Measurements from ENCODE around the gene PTPN9.
"Not testable (repeated sequence)": the region's sequence is repeated elsewhere in the genome, so short reads cannot be mapped to it uniquely, and the experiment has no call there.

PTPN9 gene

GRCh38 chr15:75583701-75584100 is 4.6 kb upstream of the PTPN9 start:
- no peak for FAIRE-seq
- DNase-seq (ENCODE audit: low spot score), result no peak

GRCh38 chr15:75582943-75583342 is 3.8 kb upstream of the PTPN9 start:
- FAIRE-seq; DNase-seq (ENCODE audit: low spot score): not testable (repeated sequence)

- DNase-seq (ENCODE audit: low spot score) (peak; percentile 55), FAIRE-seq (no peak)
These were observed 755 bp downstream of the PTPN9 start for GRCh38 chr15:75578173-75578947.

GRCh38 chr15:75577401-75578172 is 1.5 kb downstream of the PTPN9 start:
- FAIRE-seq (no peak), DNase-seq (ENCODE audit: low spot score) (peak; percentile 22)

DNA sequence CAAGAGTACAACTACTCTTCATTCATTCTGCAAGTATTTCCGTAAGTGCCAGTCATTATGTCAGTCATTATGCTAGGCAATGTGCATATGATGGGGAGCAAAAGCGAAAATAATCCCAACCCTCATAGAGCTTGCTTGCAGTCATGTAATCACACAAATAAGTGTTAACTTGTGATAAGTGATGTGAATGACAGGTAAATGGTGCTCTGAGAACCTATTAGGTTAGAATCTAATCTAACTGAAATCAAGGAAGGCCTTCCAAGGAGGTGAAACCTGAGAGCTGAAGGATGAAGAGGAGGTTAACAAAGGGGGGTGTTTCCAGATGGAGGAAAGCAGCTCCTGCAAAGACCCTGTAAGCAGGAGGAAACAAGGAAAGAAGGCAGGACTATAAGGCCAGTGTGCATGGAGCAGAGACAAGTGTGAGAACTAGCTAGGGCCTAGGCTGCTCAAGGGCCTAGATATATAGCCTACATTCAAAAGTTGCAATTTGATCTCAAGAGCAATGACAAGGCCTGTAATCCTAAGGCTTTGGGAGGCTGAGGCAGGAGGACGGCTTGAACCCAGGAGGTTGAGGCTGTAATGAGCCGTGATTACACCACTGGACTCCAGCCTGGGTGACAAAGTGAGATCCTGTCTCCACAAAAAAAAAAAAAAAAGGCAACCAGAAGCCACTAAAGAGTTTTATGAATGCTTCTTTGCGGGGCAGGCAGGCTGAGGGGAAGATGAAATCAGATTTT is 5.3 kb downstream of the PTPN9 start:
- DNase-seq (ENCODE audit: low spot score) (no peak), FAIRE-seq (no peak)

GRCh38 chr15:75570126-75570845 is 8.8 kb downstream of the PTPN9 start:
- FAIRE-seq, result no peak
- no peak for DNase-seq (ENCODE audit: low spot score)

DNA sequence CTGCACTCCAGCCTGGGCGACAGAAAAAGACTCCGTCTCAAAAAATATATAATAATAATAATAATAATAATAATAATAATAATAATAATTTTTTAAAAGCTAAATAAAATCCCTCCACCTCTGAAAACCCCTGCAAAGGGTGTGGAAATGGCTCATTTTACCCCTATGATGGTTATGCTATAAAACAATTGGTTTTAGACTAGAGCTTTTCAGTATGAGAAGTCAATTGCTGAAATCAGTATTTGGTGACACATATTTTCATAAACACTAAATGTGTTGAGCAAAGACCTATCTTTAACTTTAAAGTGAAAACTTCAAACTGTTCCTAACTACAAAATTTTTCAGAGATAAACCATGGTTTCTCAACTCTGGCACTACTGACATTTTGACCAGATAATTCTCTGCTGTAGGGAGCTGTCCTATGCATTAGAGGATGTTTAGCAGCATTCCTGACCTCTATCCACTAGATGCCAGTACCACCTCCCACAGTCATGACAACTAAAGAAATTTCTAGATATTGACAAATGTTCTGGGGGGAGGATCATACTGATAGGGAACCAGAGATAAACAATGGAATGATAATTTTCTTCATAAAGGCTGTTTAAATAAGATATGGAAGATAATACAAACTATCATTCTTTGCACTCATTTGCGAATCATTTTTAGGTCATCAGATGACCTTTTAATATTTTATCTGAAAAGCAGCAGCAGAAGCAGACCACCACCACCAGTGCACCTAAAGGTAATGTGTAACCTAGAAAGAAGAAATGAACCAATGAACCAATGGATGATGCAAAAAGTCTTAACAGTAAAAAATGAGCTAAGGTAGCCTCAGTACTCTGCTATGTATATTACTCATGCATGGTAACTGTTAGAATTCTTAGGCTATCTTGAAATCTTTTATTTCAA is 13.8 kb downstream of the PTPN9 start:
- FAIRE-seq (no peak), DNase-seq (ENCODE audit: low spot score) (no peak)

DNA sequence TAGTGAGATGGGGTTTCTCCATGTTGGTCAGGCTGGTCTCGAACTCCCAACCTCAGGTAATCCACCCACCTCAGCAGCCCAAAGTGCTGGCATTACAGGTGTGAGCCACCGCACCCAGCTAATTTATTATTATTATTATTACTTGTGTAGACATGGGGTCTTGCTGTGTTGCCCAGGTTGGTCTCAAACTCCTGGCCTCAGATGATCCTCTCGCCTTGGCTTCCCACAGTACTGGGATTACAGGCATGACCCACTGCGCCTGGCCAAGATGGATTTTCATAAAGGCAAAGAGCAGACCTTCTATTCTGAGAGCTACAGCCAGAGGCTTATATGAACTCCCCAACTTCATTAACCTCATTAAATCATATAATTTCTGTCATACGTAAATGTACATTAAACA is 17.2 kb downstream of the PTPN9 start:
- FAIRE-seq, result no peak
- DNase-seq (ENCODE audit: low spot score), result no peak

GRCh38 chr15:75559360-75559759 is 19.8 kb downstream of the PTPN9 start:
- not testable (repeated sequence) for DNase-seq (ENCODE audit: low spot score); FAIRE-seq

DNA sequence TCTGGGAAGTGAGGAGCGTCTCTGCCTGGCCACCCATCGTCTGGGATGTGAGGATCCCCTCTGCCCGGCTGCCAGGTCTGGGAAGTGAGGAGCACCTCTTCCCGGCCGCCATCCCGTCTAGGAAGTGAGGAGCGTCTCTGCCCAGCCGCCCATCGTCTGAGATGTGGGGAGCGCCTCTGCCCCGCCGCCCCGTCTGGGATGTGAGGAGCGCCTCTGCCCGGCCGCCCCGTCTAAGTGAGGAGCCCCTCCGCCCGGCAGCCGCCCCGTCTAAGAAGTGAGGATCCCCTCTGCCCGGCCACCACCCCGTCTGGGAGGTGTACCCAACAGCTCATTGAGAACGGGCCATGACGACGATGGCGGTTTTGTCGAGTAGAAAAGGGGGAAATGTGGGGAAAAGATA is 20.2 kb downstream of the PTPN9 start:
- not testable (repeated sequence) for DNase-seq (ENCODE audit: low spot score); FAIRE-seq

DNA sequence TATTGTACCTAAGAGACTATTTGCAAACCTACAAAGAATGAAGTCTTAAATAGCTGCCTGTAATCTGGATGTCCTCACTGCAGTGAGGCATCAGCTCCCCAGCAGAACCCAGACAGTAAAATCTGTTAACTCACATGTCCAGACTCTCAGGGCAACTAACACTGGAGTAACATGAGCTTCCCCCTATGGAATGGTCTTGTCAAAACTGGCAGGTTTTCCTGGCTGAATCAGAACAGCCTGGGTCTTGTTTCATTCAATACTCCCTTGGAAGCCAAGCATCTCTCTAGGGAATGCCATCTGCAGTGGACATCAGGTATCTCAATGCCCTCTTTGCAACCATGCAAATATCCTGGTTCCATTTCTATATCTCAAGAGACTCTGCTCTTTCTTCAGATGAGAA is 24.4 kb downstream of the PTPN9 start:
- FAIRE-seq (no peak), DNase-seq (ENCODE audit: low spot score) (no peak)

DNA sequence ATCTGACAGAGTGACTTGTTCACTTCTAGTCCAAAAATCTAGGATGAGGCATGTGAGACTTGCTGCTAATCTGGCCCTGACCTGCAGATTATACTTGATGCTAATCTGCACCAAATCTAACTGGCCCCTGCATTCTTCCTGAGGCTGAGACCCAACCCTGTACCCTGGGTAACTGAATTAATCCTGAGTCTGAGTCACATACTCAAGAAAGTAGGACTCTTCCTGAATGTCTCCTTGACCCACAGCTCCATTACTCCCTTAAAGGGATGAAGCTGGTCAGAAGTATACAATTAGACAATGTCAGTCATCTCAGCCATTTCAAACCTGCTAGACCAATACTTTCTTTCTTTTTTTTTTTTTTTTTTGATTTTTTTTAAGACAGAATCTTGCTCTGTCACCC is 25.5 kb downstream of the PTPN9 start:
- FAIRE-seq, result no peak

DNA sequence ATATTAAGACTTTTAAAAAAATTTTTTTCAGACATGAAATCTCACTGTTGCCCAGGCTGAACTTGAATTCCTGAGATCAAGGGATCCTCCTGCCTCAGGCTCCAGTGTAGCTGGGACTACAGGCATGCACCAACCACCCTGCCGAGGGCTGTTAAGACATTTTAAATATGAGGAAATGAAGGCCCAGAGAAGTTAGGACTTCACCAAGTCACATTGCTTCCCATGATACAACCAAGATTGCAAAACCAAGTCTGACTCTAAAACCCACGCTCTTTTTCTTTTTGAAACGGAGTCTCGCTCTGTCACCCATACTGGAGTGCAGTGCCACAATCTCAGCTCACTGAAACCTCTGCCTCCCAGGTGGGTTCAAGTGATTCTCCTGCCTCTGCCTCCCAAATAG is 28.0 kb downstream of the PTPN9 start:
- FAIRE-seq, result no peak

More for the DNA sequence above, 25.5 kb downstream of the PTPN9 start:
- no peak for DNase-seq (ENCODE audit: low spot score)

GRCh38 chr15:75545064-75545463 is 34.1 kb downstream of the PTPN9 start:
- FAIRE-seq, result no peak
- DNase-seq (ENCODE audit: low spot score), result no peak

More for the DNA sequence above, 28.0 kb downstream of the PTPN9 start:
- DNase-seq (ENCODE audit: low spot score), result no peak

DNA sequence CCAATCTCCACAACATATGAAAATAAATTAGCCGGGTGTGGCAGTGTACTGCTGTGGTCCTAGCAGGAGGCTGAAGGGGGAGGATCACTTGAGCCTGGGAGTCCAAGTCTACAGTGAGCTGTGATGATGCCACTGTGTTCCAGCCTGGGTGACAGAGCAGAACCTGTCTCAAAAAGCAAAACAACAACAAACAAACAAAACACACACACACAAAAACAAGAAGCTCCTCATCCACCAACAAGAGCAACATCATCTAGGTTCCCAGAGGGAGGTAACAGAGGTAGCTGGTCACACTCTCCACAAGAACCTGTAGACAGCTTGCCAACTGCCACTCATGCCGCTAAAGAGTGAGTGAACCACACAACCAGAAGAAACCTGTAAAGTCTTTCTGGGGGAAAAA is 34.8 kb downstream of the PTPN9 start:
- FAIRE-seq (no peak), DNase-seq (ENCODE audit: low spot score) (no peak)

DNA sequence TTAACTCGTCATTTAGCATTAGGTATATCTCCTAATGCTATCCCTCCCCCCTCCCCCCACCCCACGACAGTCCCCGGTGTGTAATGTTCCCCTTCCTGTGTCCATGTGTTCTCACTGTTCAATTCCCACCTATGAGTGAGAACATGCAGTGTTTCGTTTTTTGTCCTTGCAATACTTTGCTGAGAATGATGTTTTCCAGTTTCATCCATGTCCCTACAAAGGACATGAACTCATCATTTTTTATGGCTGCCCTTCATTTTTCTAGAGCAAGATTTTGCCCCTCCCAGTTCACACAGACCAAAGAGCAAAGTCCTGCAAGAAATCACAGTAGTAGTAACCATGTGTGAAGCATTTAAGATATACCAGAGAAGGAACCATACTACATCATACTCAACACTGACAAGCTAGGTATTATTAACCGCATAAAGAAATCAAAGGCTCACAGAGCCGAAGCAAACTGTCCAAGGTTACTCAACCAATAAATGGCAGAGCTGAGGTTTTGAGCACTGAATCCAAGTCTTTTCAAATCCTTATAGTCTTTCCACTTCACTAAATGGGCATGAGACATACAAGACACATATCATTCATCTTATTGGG is 36.1 kb downstream of the PTPN9 start:
- not testable (repeated sequence) for FAIRE-seq; DNase-seq (ENCODE audit: low spot score)

GRCh38 chr15:75542386-75542797 is 36.7 kb downstream of the PTPN9 start:
- no peak for FAIRE-seq

DNA sequence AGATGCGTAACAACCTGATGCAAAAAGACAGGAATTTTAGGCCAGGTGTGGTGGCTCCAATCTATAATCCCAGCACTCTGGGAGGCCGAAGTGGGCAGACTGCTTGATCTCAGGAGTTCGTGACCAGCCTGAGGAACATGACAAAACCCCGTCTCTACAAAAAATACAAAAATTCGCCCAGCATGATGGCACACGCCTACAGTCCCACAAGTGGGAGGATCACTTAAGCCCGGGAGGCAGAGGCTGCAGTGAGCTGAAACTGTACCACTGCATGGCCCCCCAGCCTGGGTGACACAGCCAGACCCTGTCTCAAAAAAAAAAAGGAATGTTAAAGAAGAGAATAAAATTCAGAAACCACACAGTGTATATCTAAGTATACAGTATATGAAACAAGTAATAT is 40.7 kb downstream of the PTPN9 start:
- no peak for DNase-seq (ENCODE audit: low spot score)
- FAIRE-seq, result no peak

More at GRCh38 chr15:75542386-75542797, 36.7 kb downstream of the PTPN9 start:
- no peak for DNase-seq (ENCODE audit: low spot score)

DNA sequence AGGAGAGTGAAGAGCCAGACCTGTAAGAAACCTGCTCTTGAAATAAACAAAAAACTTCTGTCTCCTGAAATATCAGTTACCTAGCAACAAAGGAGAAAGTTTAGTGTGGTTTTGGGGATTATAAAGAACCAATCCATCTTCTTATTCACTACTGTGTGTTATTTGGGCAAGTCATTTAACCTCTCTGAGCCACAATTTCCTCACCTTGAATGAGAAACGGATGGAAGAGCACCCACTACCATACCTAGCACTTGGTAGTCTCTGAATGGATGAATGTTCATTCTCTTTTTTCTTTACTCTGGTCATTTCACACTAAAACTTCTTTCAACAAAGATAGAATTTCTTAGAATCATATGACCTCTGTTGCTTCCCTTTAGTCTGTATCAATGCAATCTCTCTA is 45.2 kb downstream of the PTPN9 start:
- FAIRE-seq (no peak), DNase-seq (ENCODE audit: low spot score) (no peak)
